Kidney (tissue), 14 donors: Measurements from ENCODE around the gene RALGPS1. TPM values are rescaled to one million over a fixed set of nuclear protein-coding genes. Genes with fewer than 3 reads are reported as not detected.

ENCODE experiments used
- DNase-seq, 5 donors: peaks; one replicate each; pipeline ENCODE4 v3.0.0-alpha.2; 2013 to 2020
- FAIRE-seq: peaks from 2 replicates; lab custom pipeline; 2012; peaks lifted over from hg19 to GRCh38; lab: Jason Lieb, UNC
- H3K27ac ChIP-seq, 2 donors: one replicate each; pipeline ENCODE4 v1.7.0; 2013; ENCODE audit warnings: low read depth in 2 of 2, low read length in 2 of 2, inconsistent platforms in 1 of 2
- H3K27me3 ChIP-seq: one replicate; pipeline ENCODE4 v1.7.1; 2013; ENCODE audit warnings: low read length, inconsistent platforms; ENCODE audit not compliant: control insufficient read depth, insufficient read depth
- H3K36me3 ChIP-seq, 3 donors: one replicate each; pipeline versions ENCODE4 v1.7.0 to v1.7.1; 2013; ENCODE audit warnings: low read length in 3 of 3, control low read depth in 1 of 3, inconsistent platforms in 1 of 3; ENCODE audit not compliant: insufficient read depth in 3 of 3, control insufficient read depth in 2 of 3
- H3K4me1 ChIP-seq, 3 donors: one replicate each; pipeline versions ENCODE4 v1.7.0 to v1.7.1; 2013; ENCODE audit warnings: low read length in 3 of 3, inconsistent platforms in 1 of 3, low read depth in 1 of 3; ENCODE audit not compliant: control insufficient read depth in 2 of 3, insufficient read depth in 2 of 3
- H3K4me3 ChIP-seq, 3 donors: one replicate each; pipeline versions ENCODE4 v1.7.0 to v1.8.1; 2013; ENCODE audit warnings: low read length in 3 of 3, control low read depth in 1 of 3, inconsistent platforms in 1 of 3
- H3K9ac ChIP-seq, 3 donors: one replicate each; pipeline versions ENCODE4 v1.7.0 to v1.7.1; 2013; ENCODE audit warnings: low read length in 3 of 3, control low read depth in 1 of 3, inconsistent platforms in 1 of 3
- H3K9me3 ChIP-seq, 3 donors: one replicate each; pipeline versions ENCODE4 v1.7.0 to v1.7.1; 2013; ENCODE audit warnings: low read length in 3 of 3, control low read depth in 1 of 3, inconsistent platforms in 1 of 3; ENCODE audit not compliant: control insufficient read depth in 2 of 3, insufficient read depth in 1 of 3
- intact Hi-C: fragments of 100-400 bp; cut with DNase I; formaldehyde crosslinking; loops from one replicate; pipeline ENCODE4 v1.11.1; 2022
- polyA plus RNA-seq: library from polyadenylated mRNA; stranded (reverse); fragments of 350-450 nt; fragmentation: Illumina TruSeq; extraction: RNeasy Lipid Tissue Mini Kit (QIAGEN cat#74804); gene quantifications from one replicate; pipeline ENCODE4 v1.2.3, GENCODE V29; 2014; ENCODE audit warnings: low read depth, low replicate concordance; ENCODE audit not compliant: insufficient read depth
- total RNA-seq: library from RNA; stranded (reverse); fragmentation: NEBNext Ultra II Directional; extraction: Animal tissue kit (Norgen Biotek cat#: 25700); gene quantifications from one replicate; pipeline ENCODE4 v1.2.1, GENCODE V29; 2021
- TF ChIP-seq, protein P1 (sequence below): IDR thresholded peaks from 3 replicates; pipeline ENCODE4 v1.5.1; 2012; ENCODE audit warnings: mild to moderate bottlenecking, moderate library complexity, borderline replicate concordance; ENCODE audit not compliant: insufficient read depth; ENCODE audit errors: extremely low read depth
- donor health status: control.
- donor health status: control.
- donor health status: control.
- donor health status: control.
- donor health status: control.
- donor health status: DM: yes; HTN: yes; CAD: no.
- donor health status: Normal renal cell carcinoma (clear cell type).

Gene RALGPS1
- total and polyA plus RNA-seq, 2 donors from 2014 or later, result 9.4 to 25.2 TPM

- Histone ChIP-seq H3K4me1 (no peaks in the 10 kb centered on the region), H3K9ac (no peak overlapping the region), H3K36me3 (no peaks in the 10 kb centered on the region), H3K9me3 (no peaks in the 10 kb centered on the region), H3K27ac (no peak overlapping the region), H3K27me3 (no peaks in the 10 kb centered on the region), H3K4me3 (no peak overlapping the region)
- DNase-seq, result peak in 1 of 5 donors; percentile 64
- FAIRE-seq, result no peak
- TF ChIP-seq, protein P1, sequence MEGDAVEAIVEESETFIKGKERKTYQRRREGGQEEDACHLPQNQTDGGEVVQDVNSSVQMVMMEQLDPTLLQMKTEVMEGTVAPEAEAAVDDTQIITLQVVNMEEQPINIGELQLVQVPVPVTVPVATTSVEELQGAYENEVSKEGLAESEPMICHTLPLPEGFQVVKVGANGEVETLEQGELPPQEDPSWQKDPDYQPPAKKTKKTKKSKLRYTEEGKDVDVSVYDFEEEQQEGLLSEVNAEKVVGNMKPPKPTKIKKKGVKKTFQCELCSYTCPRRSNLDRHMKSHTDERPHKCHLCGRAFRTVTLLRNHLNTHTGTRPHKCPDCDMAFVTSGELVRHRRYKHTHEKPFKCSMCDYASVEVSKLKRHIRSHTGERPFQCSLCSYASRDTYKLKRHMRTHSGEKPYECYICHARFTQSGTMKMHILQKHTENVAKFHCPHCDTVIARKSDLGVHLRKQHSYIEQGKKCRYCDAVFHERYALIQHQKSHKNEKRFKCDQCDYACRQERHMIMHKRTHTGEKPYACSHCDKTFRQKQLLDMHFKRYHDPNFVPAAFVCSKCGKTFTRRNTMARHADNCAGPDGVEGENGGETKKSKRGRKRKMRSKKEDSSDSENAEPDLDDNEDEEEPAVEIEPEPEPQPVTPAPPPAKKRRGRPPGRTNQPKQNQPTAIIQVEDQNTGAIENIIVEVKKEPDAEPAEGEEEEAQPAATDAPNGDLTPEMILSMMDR, result no peak
- intact Hi-C loops, result no loop called here
Measured at GRCh38 chr9:127216210-127216887, 301.8 kb downstream of the RALGPS1 start.

DNA sequence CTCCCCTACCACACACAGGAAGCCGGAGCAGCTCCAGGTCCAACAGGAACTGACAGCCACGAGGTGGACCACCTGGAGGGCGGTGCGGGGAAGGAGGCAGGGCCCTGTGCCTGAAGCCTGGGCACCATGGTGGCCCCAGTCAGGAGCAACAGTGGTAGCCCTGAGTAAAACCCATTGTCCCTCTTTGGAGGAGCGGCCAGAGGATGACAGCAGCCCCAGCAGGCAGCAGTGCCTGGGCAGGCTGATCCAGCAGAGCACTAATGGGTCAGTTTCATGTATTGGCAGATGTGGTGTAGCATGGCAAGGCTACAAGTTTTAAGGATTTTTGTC lies 302.3 kb downstream of the RALGPS1 start:
- H3K27ac ChIP-seq, result no peak overlapping the region
- no peaks in the 10 kb centered on the region for H3K27me3 ChIP-seq
- H3K9ac ChIP-seq, result no peak overlapping the region
- intact Hi-C loops, result no loop called here
- no peak overlapping the region for H3K4me3 ChIP-seq
- H3K9me3 ChIP-seq, result no peaks in the 10 kb centered on the region
- no peaks in the 10 kb centered on the region for H3K4me1 ChIP-seq
- H3K36me3 ChIP-seq, result no peaks in the 10 kb centered on the region
- no peak for FAIRE-seq
- TF ChIP-seq, protein P1, result no peak
- DNase-seq, result peak in 1 of 5 donors; percentile 56

DNA sequence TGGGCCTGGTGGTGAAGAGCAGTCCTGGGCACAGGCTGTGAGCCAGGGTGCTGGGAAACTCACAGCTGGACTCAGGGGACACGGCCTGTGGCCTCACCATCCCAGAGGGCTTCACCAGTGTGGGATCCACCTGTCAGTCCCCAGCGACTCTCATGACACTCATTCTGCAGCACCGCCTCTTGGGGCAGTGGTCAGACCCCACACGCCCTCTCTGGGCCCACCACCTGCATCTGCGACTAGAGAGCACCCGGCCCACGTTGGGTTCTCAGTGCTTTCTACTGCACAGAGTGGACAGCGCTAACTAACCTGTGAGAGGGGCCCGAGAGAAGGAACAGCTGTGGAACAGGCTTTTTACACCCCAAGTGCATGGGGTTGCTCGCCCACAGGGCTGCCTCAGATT lies 304.2 kb downstream of the RALGPS1 start:
- DNase-seq (peak in 1 of 5 donors; percentile 70), FAIRE-seq (no peak)
- Histone ChIP-seq H3K4me1 (peaks cover 0 to under 1% (median 0%) of the 10 kb centered on the region in 3 donors), H3K27me3 (no peaks in the 10 kb centered on the region), H3K9me3 (no peaks in the 10 kb centered on the region), H3K36me3 (no peaks in the 10 kb centered on the region), H3K27ac (no peak overlapping the region), H3K9ac (no peak overlapping the region), H3K4me3 (no peak overlapping the region)
- intact Hi-C loops, result no loop called here
- TF ChIP-seq, protein P1, result no peak
